Astrocyte (in vitro differentiated cells and primary cell): ENCODE data around the gene C9orf85.

Experiments
- CTCF ChIP-seq: IDR thresholded peaks from 2 replicates; pipeline ENCODE4 v1.5.1; 2011; ENCODE audit warnings: low read depth, mild to moderate bottlenecking, inconsistent platforms, low read length, moderate library complexity; ENCODE audit not compliant: insufficient read depth
- EZH2 ChIP-seq: IDR thresholded peaks from 2 replicates; pipeline ENCODE4 v1.6.1; 2012; ENCODE audit warnings: mild to moderate bottlenecking, low read length, inconsistent platforms; ENCODE audit not compliant: insufficient read depth

DNA sequence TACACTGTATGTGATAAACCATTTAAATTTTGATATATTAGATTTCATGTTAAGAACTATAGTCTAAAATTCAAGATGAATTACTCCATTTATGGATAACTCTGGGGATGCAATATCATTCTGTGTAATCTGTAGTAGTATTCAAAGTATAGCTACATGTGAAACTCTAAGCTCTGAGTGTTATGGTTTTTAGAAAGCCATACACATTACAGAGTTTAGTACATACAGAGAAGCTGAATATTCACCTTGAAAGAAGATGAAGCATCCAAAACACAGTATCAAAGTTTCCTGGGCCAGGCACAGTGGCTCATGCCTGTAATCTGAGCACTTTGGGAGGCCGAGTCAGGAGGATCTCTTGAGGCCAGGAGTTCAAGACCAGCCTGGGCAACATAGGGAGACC lies 25.4 kb upstream of the C9orf85 start:
- TF ChIP-seq CTCF, result no peak
- TF ChIP-seq EZH2, result no peak
